Osteoblast (primary cell): ENCODE data around the gene SDHAF4. TPM values are rescaled to one million over a fixed set of nuclear protein-coding genes. Genes with fewer than 3 reads are reported as not detected.
"Not testable (repeated sequence)": the region's sequence is repeated elsewhere in the genome, so short reads cannot be mapped to it uniquely, and the experiment has no call there.

Source experiments
- DNase-seq: peaks from one replicate; pipeline ENCODE4 v3.0.0; 2011; ENCODE audit warnings: low spot score, mixed read lengths; ENCODE audit not compliant: insufficient read length; ENCODE audit errors: missing footprints
- H2AFZ ChIP-seq: 2 replicates; pipeline ENCODE4 v1.6.0; 2011; ENCODE audit warnings: mild to moderate bottlenecking, low read length
- H3K27ac ChIP-seq: 2 replicates; pipeline ENCODE4 v1.5.1; 2011; ENCODE audit warnings: mild to moderate bottlenecking, low read depth, low read length, moderate library complexity
- H3K27me3 ChIP-seq: 2 replicates; pipeline ENCODE4 v1.6.0; 2012; ENCODE audit warnings: mild to moderate bottlenecking, control low read depth, inconsistent platforms, low read length, moderate library complexity; ENCODE audit not compliant: insufficient read depth
- H3K36me3 ChIP-seq: 2 replicates; pipeline ENCODE4 v1.5.1; 2011; ENCODE audit warnings: mild to moderate bottlenecking, low read length, control low read depth, moderate library complexity; ENCODE audit not compliant: insufficient read depth
- H3K4me1 ChIP-seq: 2 replicates; pipeline ENCODE4 v1.5.1; 2011; ENCODE audit warnings: mild to moderate bottlenecking, low read length, control low read depth, moderate library complexity; ENCODE audit not compliant: insufficient read depth
- H3K4me2 ChIP-seq: 2 replicates; pipeline ENCODE4 v1.6.0; 2011; ENCODE audit warnings: mild to moderate bottlenecking, low read length; ENCODE audit not compliant: insufficient read depth
- H3K4me3 ChIP-seq: fragments of 200-600 bp; sonication (generic); 3 replicates; pipeline ENCODE4 v1.5.1; 2012; ENCODE audit warnings: mild to moderate bottlenecking, low read length, inconsistent platforms; ENCODE audit not compliant: insufficient read depth
- H3K79me2 ChIP-seq: 2 replicates; pipeline ENCODE4 v1.6.0; 2012; ENCODE audit warnings: mild to moderate bottlenecking, low read length, control low read depth, inconsistent platforms; ENCODE audit not compliant: insufficient read depth
- H3K9me3 ChIP-seq: 2 replicates; pipeline ENCODE4 v1.5.1; 2011; ENCODE audit warnings: low read depth, low read length, control low read depth
- H4K20me1 ChIP-seq: 2 replicates; pipeline ENCODE4 v1.6.0; 2012; ENCODE audit warnings: mild to moderate bottlenecking, low read length, control low read depth; ENCODE audit not compliant: insufficient read depth
- CTCF ChIP-seq: IDR thresholded peaks from 2 replicates; pipeline ENCODE4 v1.5.1; 2011; ENCODE audit warnings: mild to moderate bottlenecking, low read depth, low read length, moderate library complexity; ENCODE audit errors: extremely low read depth
- total RNA-seq: library from RNA; depleted of rRNA; stranded (reverse); fragments of >200 nt; gene quantifications from 2 replicates; pipeline ENCODE4 v1.2.3, GENCODE V29; 2012

Gene SDHAF4
- total RNA-seq, 1 donor = 6.9 TPM

DNA sequence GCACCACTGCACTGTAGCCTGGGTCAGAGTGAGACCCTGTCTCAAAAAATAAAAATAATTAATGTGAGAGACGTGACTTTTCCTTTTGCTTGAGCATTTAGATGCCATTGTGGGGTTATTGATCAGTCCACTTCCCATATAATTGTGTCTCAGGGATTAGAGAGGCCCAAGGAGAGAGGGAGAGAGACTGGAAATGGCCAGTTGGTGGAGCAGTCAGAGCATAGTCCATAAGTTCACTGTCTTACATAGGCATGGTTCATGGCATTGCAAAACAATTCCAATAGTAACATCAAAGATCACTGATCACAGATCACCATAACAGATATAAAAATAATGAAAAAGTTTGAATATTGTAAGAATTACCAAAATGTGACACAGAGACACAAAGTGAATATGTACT is 15.2 kb upstream of the SDHAF4 start:
- TF ChIP-seq CTCF = no peak

DNA sequence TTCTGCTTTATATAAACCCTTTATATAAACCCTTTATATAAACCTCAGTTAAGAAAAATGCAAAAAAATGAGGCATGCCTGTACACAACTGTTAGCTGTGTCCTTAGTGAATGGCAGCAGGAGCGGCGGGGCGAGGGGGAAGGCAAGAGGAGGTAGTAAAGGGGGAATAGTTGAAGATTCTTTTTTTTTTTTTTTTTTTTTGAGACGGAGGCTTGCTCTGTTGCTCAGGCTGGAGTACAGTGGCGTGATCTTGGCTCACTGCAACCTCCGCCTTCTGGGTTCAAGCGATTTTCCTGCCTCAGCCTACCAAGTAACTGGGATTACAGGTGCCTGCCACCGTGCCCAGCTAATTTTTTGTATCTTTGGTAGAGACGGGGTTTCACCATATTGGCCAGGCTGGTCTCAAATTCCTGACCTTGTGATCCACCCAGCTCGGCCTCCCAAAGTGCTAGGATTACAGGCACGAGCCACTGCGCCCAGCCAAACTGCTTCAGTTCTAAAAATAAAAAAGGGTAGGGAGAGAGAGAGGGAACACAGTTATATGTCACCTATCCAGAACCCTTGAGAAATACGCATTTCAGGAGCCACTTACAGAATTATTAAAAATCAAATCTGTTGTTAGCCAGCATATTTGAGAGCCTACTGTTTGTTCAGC is 14.3 kb upstream of the SDHAF4 start:
- not testable (repeated sequence) for H2AFZ ChIP-seq, H3K9me3 ChIP-seq, H3K4me1 ChIP-seq, DNase-seq, H4K20me1 ChIP-seq, H3K27ac ChIP-seq, H3K27me3 ChIP-seq, H3K36me3 ChIP-seq, H3K4me2 ChIP-seq, H3K79me2 ChIP-seq, H3K4me3 ChIP-seq

More for the DNA sequence above, 15.2 kb upstream of the SDHAF4 start:
- Histone ChIP-seq H3K4me1 (peaks cover 8% of the 10 kb centered on the region), H4K20me1 (no peaks in the 10 kb centered on the region), H3K79me2 (no peaks in the 10 kb centered on the region), H3K4me3 (no peak overlapping the region), H3K27ac (no peak overlapping the region), H3K9me3 (no peaks in the 10 kb centered on the region), H3K27me3 (no peaks in the 10 kb centered on the region), H2AFZ (no peak overlapping the region), H3K36me3 (no peaks in the 10 kb centered on the region), H3K4me2 (no peak overlapping the region)
- no peak for DNase-seq

DNA sequence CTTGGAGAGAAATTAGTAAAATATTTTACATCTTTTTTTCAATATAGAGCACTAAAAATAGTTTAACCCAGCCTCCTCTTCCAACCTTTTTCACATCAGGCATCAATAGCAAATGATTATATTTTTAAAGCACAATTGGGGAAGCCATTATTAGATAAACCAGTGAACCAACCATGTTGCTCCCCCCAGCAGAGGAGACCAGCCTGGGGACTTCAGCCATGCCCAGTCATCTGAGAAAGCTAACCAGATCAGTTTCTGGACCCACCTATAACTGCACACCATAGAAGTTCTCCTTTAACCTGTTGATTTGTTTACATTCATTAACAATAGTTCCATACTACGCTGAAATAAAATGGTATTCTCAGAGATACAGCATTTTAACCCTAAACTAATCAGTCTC is 13.8 kb upstream of the SDHAF4 start:
- TF ChIP-seq CTCF = no peak
- DNase-seq = no peak
- Histone ChIP-seq H3K9me3 (no peaks in the 10 kb centered on the region), H3K4me3 (no peak overlapping the region), H3K27ac (no peak overlapping the region), H3K36me3 (no peaks in the 10 kb centered on the region), H3K79me2 (no peaks in the 10 kb centered on the region), H4K20me1 (no peaks in the 10 kb centered on the region), H3K4me2 (no peak overlapping the region), H3K27me3 (no peaks in the 10 kb centered on the region), H2AFZ (no peak overlapping the region), H3K4me1 (peaks cover 8% of the 10 kb centered on the region)

DNA sequence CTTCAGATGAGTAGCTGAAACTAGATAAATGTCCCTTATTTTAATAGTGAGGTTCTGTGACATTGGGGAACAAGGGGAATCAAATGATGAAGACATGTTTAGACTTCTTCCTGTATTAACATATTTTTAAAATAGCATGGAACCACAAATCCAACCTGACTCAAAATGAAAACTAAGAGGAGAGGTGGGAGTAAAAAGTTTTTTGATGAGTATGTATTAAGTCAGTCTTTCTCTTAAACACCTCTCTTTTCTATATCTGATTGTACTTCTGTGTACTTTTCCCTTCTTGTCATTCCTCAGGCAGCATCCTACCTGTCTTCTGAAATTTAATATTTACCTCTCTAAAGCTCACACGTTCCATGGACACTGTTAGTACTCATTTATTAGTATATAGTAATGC is 8.7 kb upstream of the SDHAF4 start:
- no peak for DNase-seq
- Histone ChIP-seq H4K20me1 (no peaks in the 10 kb centered on the region), H3K4me2 (no peak overlapping the region), H3K4me3 (no peak overlapping the region), H3K4me1 (no peaks in the 10 kb centered on the region), H3K79me2 (no peaks in the 10 kb centered on the region), H3K36me3 (no peaks in the 10 kb centered on the region), H3K27ac (no peak overlapping the region), H2AFZ (no peak overlapping the region), H3K27me3 (no peaks in the 10 kb centered on the region), H3K9me3 (no peaks in the 10 kb centered on the region)
- TF ChIP-seq CTCF = no peak

DNA sequence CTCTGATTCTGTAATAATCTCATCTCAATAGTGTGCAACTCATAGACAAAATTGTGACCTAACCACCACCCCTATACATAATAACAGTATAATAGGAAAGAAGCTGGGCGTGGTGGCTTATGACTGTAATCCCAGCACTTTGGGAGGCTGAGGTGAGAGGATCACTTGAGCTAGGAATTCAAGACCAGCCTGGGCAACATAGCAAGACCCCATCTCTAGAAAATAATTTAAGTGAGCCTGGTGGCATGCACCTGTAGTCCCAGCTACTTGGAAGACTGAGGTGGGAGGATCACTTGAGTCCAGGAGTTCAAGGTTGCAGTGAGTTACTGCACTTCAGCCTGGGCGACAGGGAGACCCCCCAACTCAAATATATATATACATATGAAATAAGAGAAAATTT is 4.3 kb upstream of the SDHAF4 start:
- H3K4me1 ChIP-seq, H3K27me3 ChIP-seq, H2AFZ ChIP-seq, DNase-seq, H3K27ac ChIP-seq, H3K79me2 ChIP-seq, H3K36me3 ChIP-seq, H4K20me1 ChIP-seq, H3K4me3 ChIP-seq, H3K4me2 ChIP-seq, H3K9me3 ChIP-seq: not testable (repeated sequence)
